Measurements from ENCODE around the gene PHC3. TPM values are rescaled to one million over a fixed set of nuclear protein-coding genes. Genes with fewer than 3 reads are reported as not detected.
A peak's percentile ranks its signal among the peaks of the same experiment; 100 is the strongest.

PHC3 gene
- total RNA-seq, 2 experiments from 2014 or later: 40.6 to 89.7 TPM

- Histone ChIP-seq H3K79me2 (ENCODE audit: insufficient read depth, low read depth, low read length) (peaks cover 86% of the 10 kb centered on the region), H3K9me2 (ENCODE audit: insufficient read depth, low read length) (no peaks in the 10 kb centered on the region), H3K36me3 (ENCODE audit: insufficient read depth, low read length) (peaks cover 24% of the 10 kb centered on the region), H4K20me1 (ENCODE audit: insufficient read depth, low read length) (no peaks in the 10 kb centered on the region), H3K9me3 (ENCODE audit: low read length) (peaks cover 4% of the 10 kb centered on the region; the same call in 1 of the 2 replicates), H2AFZ (ENCODE audit: low read length) (no peak overlapping the region; the same call in 1 of the 2 replicates), H3K4me3 (ENCODE audit: low read depth, low read length, poor library complexity, severe bottlenecking) (peak overlapping the region; percentile 66), H3K4me1 (ENCODE audit: insufficient read depth, low read length, poor library complexity, severe bottlenecking) (peaks cover 76% of the 10 kb centered on the region), H3K4me2 (ENCODE audit: low read length) (peak overlapping the region; percentile 94), H3K27ac (ENCODE audit: low read depth, low read length, poor library complexity, severe bottlenecking) (peak overlapping the region; percentile 98)
- DNase-seq (ENCODE audit: low spot score): no peak
- intact Hi-C loops (cut with micrococcal nuclease; ENCODE audit: unreplicated experiment): loop anchor here (1.0 to 2.0 kb wide), 2 partner anchors 71 to 301 kb away; no protein-coding TSS in a partner anchor
- POLR2A ChIA-PET: interaction anchor here (0.5 to 8.3 kb wide), 34 partner anchors 11 to 306 kb away, joined by 3 to 143 read pairs (median 4); partner anchors contain the start of genes GPR160, MYNN, PHC3 and SEC62
- TSS peak; percentile 79 for BruUV-seq (replicated peaks)
- no peak for TF ChIP-seq CTCF (conservative IDR thresholded peaks at IDR 0.05; ENCODE audit: low read length)
- TF ChIP-seq EZH2phosphoT487 (IDR thresholded peaks at IDR 0.05; ENCODE audit: borderline replicate concordance, low read depth, low read length): no peak
- CTCF ChIA-PET (ENCODE audit: unreplicated experiment): interaction anchor here (0.9 to 1.9 kb wide), 6 partner anchors 9 to 115 kb away, joined by 3 to 6 read pairs (median 4); no protein-coding TSS in a partner anchor
These were observed 124.0 kb downstream of the PHC3 start for GRCh38 chr3:170057550-170057949.

- POLR2A ChIA-PET: interaction anchor here (0.5 to 8.3 kb wide), 36 partner anchors 12 to 319 kb away, joined by 3 to 143 read pairs (median 4); partner anchors contain the start of genes GPR160, MYNN and SEC62
- intact Hi-C loops (cut with micrococcal nuclease; ENCODE audit: unreplicated experiment): loop anchor here (1.0 to 2.0 kb wide), 2 partner anchors 72 to 301 kb away; no protein-coding TSS in a partner anchor
- BruUV-seq (replicated peaks): no TSS peak
- H3K4me1 ChIP-seq (ENCODE audit: insufficient read depth, low read length, poor library complexity, severe bottlenecking): peaks cover 72% of the 10 kb centered on the region
- no peaks in the 10 kb centered on the region for H3K9me2 ChIP-seq (ENCODE audit: insufficient read depth, low read length)
- CTCF ChIA-PET (ENCODE audit: unreplicated experiment): interaction anchor here (0.9 to 1.9 kb wide), 6 partner anchors 9 to 116 kb away, joined by 3 to 6 read pairs (median 4); no protein-coding TSS in a partner anchor
- H3K4me2 ChIP-seq (ENCODE audit: low read length): peak overlapping the region; percentile 94
- H3K27ac ChIP-seq (ENCODE audit: low read depth, low read length, poor library complexity, severe bottlenecking): peak overlapping the region; percentile 98
- peak; percentile 88 for DNase-seq (ENCODE audit: low spot score)
- H3K36me3 ChIP-seq (ENCODE audit: insufficient read depth, low read length): peaks cover 24% of the 10 kb centered on the region
- H3K79me2 ChIP-seq (ENCODE audit: insufficient read depth, low read depth, low read length): peaks cover 90% of the 10 kb centered on the region
- H2AFZ ChIP-seq (ENCODE audit: low read length): no peak overlapping the region
- H3K9me3 ChIP-seq (ENCODE audit: low read length): peaks cover 10% of the 10 kb centered on the region; the same call in 1 of the 2 replicates
- H3K4me3 ChIP-seq (ENCODE audit: low read depth, low read length, poor library complexity, severe bottlenecking): peak overlapping the region; percentile 66
- TF ChIP-seq CTCF (conservative IDR thresholded peaks at IDR 0.05; ENCODE audit: low read length) (0 out of 2 replicates have a peak, but pooled peaks have one; percentile 28), EZH2phosphoT487 (IDR thresholded peaks at IDR 0.05; ENCODE audit: borderline replicate concordance, low read depth, low read length) (no peak)
- no peaks in the 10 kb centered on the region for H4K20me1 ChIP-seq (ENCODE audit: insufficient read depth, low read length)
These were observed 124.7 kb downstream of the PHC3 start for GRCh38 chr3:170056710-170057454.

Data from OCI-LY7 (cell line).